Measurements from ENCODE around the gene RPS21. TPM values are rescaled to one million over a fixed set of nuclear protein-coding genes. Genes with fewer than 3 reads are reported as not detected.

Gene RPS21
- total and polyA plus RNA-seq, 2 of the 13 experiments (the other 11 are each of a cell fraction or from before 2014, with no cell fraction given): 2,647 to 11,063 TPM

DNA sequence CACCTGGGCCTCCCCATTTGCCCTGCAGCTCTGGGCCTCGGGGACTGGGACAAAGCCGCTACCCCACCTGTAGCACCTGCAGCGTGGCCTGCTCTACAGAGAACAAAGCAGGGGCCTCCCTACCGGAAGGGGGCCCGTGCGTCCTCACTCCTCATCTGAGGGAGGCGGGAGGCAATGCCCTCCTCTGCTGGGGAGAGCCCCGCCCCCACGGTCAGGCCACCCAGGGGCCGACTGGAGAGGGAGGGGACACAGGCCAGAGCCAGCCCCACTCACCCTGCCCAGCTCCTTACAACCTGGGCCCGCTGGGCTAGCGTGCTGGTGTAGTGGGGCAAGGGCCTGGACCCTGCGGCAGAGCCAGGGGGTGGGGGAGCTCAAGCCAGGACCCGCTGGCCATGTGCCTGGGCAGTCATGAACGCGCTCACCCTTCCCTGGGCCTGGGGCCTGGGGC is 27.8 kb upstream of the RPS21 start (continued):
- TF ChIP-seq, protein P1, sequence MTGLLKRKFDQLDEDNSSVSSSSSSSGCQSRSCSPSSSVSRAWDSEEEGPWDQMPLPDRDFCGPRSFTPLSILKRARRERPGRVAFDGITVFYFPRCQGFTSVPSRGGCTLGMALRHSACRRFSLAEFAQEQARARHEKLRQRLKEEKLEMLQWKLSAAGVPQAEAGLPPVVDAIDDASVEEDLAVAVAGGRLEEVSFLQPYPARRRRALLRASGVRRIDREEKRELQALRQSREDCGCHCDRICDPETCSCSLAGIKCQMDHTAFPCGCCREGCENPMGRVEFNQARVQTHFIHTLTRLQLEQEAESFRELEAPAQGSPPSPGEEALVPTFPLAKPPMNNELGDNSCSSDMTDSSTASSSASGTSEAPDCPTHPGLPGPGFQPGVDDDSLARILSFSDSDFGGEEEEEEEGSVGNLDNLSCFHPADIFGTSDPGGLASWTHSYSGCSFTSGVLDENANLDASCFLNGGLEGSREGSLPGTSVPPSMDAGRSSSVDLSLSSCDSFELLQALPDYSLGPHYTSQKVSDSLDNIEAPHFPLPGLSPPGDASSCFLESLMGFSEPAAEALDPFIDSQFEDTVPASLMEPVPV (CRISPR knock-in tag; IDR thresholded peaks at IDR 0.05): no peak
- TF ChIP-seq, protein P2, sequence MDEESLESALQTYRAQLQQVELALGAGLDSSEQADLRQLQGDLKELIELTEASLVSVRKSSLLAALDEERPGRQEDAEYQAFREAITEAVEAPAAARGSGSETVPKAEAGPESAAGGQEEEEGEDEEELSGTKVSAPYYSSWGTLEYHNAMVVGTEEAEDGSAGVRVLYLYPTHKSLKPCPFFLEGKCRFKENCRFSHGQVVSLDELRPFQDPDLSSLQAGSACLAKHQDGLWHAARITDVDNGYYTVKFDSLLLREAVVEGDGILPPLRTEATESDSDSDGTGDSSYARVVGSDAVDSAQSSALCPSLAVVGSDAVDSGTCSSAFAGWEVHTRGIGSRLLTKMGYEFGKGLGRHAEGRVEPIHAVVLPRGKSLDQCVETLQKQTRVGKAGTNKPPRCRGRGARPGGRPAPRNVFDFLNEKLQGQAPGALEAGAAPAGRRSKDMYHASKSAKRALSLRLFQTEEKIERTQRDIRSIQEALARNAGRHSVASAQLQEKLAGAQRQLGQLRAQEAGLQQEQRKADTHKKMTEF (CRISPR knock-in tag; IDR thresholded peaks at IDR 0.05): no peak
- TF ChIP-seq EZH2 (conservative IDR thresholded peaks at IDR 0.05; ENCODE audit: low read depth, low read length): no peak
- TF ChIP-seq, protein P3, sequence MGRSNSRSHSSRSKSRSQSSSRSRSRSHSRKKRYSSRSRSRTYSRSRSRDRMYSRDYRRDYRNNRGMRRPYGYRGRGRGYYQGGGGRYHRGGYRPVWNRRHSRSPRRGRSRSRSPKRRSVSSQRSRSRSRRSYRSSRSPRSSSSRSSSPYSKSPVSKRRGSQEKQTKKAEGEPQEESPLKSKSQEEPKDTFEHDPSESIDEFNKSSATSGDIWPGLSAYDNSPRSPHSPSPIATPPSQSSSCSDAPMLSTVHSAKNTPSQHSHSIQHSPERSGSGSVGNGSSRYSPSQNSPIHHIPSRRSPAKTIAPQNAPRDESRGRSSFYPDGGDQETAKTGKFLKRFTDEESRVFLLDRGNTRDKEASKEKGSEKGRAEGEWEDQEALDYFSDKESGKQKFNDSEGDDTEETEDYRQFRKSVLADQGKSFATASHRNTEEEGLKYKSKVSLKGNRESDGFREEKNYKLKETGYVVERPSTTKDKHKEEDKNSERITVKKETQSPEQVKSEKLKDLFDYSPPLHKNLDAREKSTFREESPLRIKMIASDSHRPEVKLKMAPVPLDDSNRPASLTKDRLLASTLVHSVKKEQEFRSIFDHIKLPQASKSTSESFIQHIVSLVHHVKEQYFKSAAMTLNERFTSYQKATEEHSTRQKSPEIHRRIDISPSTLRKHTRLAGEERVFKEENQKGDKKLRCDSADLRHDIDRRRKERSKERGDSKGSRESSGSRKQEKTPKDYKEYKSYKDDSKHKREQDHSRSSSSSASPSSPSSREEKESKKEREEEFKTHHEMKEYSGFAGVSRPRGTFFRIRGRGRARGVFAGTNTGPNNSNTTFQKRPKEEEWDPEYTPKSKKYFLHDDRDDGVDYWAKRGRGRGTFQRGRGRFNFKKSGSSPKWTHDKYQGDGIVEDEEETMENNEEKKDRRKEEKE (IDR thresholded peaks at IDR 0.05): no peak
- no peak for TF ChIP-seq SMAD1 (CRISPR knock-in tag; IDR thresholded peaks at IDR 0.05; ENCODE audit: borderline replicate concordance, low read depth)
- no peak for TF ChIP-seq CBFB (CRISPR knock-in tag; IDR thresholded peaks at IDR 0.05)
- no peak for TF ChIP-seq ZNF652 (CRISPR knock-in tag; IDR thresholded peaks at IDR 0.05; ENCODE audit: borderline replicate concordance, low read depth)
- no peak for TF ChIP-seq SRSF4 (IDR thresholded peaks at IDR 0.05; ENCODE audit: low read depth, low read length, poor library complexity, severe bottlenecking)
- TF ChIP-seq HHEX (CRISPR knock-in tag; IDR thresholded peaks at IDR 0.05): no peak
- no peak for TF ChIP-seq ESRRA (CRISPR knock-in tag; IDR thresholded peaks at IDR 0.05; ENCODE audit: low read depth)
- TF ChIP-seq ZNF569 (CRISPR knock-in tag; IDR thresholded peaks at IDR 0.05; ENCODE audit: borderline replicate concordance): no peak
- TF ChIP-seq PHF8 (CRISPR knock-in tag; IDR thresholded peaks at IDR 0.05): no peak
- TF ChIP-seq RBM39 (IDR thresholded peaks at IDR 0.05; ENCODE audit: low read depth, low read length, poor library complexity, severe bottlenecking): peak; percentile 8
- TF ChIP-seq SP1 (IDR thresholded peaks at IDR 0.05): no peak
- no peak for TF ChIP-seq SP1 (CRISPR knock-in tag; IDR thresholded peaks at IDR 0.05)
- no peak for TF ChIP-seq RAD21 (CRISPR knock-in tag; IDR thresholded peaks at IDR 0.05)
- no peak for TF ChIP-seq SP2 (CRISPR knock-in tag; IDR thresholded peaks at IDR 0.05)
- peak; percentile 70 for TF ChIP-seq AGO2 (optimal IDR thresholded peaks at IDR 0.05; ENCODE audit: low read depth, low read length)
- TF ChIP-seq, protein P4, sequence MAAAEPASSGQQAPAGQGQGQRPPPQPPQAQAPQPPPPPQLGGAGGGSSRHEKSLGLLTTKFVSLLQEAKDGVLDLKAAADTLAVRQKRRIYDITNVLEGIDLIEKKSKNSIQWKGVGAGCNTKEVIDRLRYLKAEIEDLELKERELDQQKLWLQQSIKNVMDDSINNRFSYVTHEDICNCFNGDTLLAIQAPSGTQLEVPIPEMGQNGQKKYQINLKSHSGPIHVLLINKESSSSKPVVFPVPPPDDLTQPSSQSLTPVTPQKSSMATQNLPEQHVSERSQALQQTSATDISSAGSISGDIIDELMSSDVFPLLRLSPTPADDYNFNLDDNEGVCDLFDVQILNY (CRISPR knock-in tag; conservative IDR thresholded peaks at IDR 0.05): no peak

Measured in HepG2 (cell line).